Activated CD8-positive, alpha-beta memory T cell treated with anti-CD3 and anti-CD28 coated beads, Interleukin-2, amount 50 U/mL, for 48 hours (primary cell): Measurements from ENCODE around the gene COL6A1.
A peak's percentile ranks its signal among the peaks of the same experiment; 100 is the strongest.

ENCODE experiments used
- DNase-seq: peaks from one replicate; pipeline ENCODE4 v3.0.0-alpha.2; 2020

The COL6A1 gene, protein sequence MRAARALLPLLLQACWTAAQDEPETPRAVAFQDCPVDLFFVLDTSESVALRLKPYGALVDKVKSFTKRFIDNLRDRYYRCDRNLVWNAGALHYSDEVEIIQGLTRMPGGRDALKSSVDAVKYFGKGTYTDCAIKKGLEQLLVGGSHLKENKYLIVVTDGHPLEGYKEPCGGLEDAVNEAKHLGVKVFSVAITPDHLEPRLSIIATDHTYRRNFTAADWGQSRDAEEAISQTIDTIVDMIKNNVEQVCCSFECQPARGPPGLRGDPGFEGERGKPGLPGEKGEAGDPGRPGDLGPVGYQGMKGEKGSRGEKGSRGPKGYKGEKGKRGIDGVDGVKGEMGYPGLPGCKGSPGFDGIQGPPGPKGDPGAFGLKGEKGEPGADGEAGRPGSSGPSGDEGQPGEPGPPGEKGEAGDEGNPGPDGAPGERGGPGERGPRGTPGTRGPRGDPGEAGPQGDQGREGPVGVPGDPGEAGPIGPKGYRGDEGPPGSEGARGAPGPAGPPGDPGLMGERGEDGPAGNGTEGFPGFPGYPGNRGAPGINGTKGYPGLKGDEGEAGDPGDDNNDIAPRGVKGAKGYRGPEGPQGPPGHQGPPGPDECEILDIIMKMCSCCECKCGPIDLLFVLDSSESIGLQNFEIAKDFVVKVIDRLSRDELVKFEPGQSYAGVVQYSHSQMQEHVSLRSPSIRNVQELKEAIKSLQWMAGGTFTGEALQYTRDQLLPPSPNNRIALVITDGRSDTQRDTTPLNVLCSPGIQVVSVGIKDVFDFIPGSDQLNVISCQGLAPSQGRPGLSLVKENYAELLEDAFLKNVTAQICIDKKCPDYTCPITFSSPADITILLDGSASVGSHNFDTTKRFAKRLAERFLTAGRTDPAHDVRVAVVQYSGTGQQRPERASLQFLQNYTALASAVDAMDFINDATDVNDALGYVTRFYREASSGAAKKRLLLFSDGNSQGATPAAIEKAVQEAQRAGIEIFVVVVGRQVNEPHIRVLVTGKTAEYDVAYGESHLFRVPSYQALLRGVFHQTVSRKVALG

DNA sequence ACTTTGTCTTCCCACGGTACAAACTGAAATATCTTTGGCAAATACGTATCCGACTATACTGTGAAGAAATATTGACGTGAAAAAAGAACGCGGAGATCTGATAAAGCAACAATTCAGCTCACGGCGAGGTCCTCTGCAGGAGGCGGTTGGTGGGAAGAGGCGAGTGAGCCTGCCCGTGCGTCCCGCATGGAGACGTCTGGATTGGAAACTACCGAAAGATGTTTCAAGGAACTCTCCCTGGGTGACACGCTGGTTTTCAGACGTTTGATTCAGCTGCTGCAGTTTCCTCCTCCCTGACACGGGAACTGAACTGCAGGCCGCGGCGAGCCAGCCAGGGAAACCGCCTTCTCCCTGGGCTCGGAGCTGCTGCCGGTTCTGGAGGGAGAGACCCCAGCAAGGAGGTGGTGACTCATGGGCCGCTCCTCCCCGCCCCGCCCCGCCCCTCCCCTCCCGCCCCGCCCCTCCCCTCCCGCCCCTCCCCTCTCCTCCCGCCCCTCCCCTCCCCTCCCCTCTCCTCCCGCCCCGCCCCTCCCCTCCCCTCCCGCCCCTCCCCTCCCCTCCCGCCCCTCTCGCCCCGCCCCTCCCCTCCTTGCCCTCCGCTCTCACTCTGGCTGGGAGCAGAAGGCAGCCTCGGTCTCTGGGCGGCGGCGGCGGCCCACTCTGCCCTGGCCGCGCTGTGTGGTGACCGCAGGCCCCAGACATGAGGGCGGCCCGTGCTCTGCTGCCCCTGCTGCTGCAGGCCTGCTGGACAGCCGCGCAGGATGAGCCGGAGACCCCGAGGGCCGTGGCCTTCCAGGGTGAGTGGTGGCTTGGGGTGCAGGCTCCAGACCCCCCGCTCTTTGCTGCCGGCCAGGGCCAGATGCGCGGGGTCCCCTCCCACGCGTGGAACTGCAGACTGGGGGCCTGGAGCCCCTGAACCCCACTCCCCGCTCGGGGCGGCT lies at the start of gene COL6A1:
Gene COL6A1, plus strand, starts transcription at position 620 of the 941 bp plus-strand sequence. Its CDS starts 81 bp downstream, at position 701.
- peak; percentile 79 for DNase-seq

DNA sequence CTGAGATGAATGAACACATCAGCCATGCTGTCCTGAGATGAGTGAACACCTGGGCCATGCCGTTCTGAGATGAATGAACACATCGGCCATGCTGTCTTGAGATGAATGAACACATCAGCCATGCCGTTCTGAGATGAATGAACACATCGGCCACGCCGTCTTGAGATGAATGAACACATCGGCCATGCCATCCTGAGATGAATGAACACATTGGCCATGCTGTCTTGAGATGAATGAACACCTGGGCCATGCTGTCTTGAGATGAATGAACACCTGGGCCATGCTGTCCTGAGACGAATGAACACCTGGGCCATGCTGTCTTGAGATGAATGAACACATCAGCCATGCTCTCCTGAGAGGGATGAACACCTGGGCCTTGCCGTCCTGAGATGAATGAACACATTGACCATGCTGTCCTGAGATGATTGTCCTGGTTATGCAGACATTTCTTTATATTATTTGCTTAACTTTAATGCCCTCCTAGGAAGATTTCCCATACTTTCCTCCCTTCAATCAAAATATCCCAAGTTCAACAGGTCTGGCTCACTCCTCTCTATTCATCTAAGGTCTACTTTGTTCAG lies 48.6 kb upstream of the COL6A1 start:
- DNase-seq, result no peak

DNA sequence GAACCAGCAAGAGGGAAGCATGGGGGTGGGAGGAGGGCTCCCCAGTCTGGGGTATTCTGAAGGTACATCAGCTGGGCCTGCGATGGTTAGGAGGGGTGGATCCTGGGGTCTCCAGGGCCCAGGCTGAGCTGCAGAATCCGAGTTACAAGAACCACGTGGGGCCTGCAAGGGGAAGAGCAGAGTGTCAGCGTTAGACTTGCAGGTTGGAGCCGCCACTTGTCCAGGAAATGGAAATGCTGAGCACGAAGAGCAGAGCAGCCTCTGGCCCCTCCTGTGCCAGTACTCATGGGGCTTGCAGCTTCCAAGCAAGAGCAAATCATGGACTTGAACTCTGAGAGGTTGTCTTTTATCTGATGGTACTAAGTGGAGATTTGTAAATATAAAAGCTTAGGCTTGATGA lies 47.5 kb upstream of the COL6A1 start:
- no peak for DNase-seq

DNA sequence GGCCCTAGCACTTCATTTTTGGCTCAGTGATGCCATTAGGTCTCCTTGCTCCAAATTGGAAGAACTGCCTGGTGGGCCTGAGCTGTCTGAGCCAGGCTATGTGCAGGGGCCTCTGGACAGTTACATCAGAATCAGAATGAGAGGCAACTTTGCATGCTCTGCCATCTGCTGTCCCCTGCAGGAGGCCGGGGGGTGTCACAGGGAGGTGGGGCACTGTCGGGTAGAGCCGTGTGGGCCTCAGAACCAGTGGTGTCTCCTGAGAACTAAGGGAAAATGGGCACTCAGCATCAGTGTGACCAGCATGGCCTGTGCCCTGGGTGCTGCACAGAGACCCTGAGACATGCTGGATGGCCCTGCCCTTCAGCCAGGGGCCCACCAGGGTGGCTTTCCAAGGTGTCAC lies 47.0 kb upstream of the COL6A1 start:
- no peak for DNase-seq

DNA sequence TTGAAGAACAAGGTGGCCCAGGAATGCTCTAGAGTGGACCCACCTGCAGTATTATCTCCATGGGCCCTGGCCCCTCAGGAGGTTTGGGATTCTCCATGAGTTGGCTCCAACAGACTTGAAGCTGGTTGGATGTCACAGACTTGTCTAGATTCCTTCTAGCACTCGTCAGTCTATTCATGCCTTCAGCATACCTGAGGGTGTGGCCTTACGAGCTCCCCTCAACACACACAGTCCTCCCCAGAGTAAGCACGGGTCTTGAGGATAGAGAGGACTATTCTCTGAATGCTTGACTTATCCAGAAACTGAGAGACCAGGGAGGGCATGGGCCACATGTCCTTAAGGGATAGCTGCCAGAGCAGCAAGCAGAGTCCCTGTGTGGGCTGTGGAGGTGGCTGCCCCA lies 45.9 kb upstream of the COL6A1 start:
- no peak for DNase-seq

DNA sequence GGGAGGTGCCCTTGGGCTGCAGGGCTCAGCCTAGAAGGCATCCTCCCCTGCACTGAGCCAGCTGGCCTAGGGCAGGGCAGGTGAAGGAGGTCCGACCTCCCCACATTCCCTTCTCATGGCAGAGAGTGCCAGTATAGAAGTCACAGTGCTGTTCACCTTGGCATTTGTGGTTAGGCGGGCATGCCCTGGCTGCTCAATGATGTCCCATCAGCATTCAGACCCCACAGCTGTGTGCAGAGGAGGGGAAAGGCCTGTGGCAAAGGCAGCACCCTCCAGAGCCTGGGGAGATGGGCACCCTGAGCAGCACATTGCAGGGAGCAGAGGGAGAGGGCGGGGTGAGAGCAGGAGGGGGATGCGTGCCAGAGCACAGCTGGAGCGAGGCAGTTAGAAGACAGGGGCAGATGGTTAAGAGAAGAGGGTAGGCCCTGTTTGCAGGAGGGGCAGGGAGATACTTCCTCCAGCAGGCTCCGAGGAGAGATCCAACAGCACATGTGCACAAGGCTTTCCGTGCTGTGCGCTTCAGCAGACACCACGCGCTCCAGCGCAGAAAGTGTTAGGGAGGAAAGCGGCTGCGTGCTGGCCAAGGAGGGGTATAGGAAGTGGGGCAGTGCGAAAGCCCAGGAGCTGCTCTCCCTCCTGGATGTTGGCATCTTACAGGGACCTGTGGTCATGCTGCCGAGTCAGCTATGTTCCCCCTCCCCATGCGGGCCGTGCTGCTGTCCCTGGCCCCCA lies 43.7 kb upstream of the COL6A1 start:
- DNase-seq, result no peak

DNA sequence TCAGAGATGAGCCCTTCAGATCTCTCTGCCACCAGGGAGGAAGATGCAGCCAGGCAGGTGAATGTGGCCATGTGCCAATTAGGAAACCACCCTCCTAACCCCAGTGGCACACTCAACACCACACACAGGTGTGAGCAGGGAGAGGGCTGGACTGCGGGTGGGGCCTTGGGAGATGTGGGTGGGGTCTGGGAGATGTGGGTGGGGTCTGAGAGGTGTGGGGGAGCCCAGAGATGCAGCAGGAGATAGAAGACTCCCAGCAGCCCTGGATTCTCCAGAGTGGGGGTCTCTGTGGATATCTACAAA lies 43.2 kb upstream of the COL6A1 start:
- no peak for DNase-seq

DNA sequence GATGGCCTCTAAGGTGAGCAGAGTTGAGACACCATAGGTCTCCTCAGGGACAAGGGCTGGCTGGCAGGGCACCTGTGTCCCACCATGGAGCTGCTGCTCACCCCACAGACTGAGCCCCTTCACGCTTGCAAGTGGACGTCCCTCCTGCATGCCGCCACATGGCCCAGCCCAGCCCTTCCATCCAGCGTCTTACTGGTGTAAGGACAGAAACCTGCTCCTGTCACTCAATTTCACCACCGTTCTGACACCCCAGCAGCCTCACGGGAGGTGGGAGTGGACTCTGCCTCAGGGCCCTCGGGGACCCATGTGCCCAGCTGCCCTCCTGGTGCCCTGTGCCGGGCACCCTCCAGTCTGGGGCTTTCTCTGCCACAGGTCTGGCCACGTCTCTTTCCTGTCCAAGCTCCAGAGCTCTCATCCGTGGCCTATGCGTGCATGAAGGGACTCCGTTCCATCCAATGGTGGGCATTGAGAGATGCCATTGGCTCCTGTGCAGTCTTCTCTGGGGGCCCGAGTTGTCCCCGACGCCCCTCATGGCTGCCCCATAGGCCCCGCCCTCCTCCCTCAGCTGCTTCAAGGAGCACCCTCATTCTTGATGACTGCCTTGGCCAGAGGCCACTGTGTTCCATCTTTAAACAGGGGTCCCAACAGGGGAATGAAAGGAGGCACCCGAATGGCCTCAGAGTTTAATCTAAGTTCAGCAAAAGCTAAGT lies 42.6 kb upstream of the COL6A1 start:
- no peak for DNase-seq

DNA sequence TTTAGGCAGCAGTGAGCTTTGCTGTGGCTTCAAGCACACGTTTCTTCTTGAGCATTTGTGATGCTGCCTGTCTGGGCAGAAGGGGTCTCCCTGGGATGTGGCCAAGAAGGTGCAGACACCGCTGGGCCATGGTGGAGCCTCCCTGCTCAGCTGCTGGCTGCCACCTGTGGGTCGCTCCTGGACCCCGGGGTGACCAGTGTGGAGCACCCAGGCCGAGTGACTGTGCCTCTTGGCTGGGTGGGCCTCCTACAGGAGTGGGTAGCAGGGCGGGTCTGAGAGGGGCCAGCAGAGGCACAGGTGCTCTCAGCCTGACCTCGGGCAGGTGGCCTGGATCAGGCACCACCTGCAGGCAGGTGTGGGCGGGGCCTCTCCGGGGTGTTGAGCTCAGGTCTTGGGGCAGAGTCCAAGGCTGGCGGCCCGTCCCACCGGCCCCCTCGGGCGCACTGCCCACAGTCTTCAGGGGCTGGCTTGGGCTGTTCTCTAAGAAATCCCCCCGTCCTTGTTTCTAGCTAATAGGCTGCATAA lies 42.0 kb upstream of the COL6A1 start:
- DNase-seq, result no peak

DNA sequence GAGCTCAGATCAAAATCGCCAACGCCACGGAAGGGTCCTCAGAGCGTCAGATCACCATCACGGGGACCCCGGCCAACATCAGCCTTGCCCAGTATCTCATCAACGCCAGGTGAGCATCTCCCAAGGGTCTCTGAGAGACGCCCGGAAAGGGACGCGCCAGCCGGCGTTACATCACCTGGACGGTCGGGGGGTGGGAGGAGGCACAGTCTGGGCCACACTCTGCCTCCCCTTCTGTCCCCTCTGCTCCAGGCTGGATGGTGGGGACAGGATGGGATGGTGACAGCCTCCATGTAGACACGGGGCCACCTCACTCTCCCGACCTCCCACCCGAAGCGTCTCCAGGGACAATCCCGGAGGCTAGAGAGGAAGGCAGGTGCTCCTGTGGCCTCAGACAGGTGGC lies 41.5 kb upstream of the COL6A1 start:
- DNase-seq, result no peak

DNA sequence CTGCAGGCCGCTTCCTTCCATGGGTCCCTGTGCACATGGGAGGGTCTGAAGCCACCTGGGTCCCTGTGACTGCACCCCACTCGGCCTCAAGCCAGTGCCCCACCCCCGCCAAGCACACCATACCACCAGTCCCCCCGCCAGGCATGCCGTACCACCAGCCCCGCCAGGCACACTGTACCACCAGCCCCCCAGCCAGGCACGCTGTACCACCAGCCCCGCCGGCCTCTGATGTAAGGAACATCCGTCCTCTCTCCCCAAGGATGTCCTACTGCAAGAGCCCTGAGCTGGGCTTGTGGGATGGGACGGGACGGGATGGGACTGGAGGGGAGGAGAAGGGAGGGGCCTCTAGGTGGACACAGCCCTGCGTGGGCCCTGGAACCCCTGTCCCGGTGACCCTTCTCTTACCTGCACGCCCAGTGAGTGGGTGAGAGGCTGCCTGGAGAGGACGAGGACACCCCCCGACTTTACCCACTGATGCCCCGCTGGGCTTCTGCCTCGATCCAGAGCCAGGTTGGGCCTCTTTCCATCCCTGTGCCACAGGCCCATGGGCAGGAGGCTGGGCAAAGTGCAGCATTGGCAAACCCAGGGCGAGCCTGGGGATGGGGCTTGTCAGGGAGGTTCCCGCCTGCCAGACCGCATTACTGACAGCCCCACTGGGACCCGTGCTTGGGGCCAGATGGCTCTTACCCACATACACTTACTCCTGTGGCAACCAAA lies 40.8 kb upstream of the COL6A1 start:
- DNase-seq, result no peak

DNA sequence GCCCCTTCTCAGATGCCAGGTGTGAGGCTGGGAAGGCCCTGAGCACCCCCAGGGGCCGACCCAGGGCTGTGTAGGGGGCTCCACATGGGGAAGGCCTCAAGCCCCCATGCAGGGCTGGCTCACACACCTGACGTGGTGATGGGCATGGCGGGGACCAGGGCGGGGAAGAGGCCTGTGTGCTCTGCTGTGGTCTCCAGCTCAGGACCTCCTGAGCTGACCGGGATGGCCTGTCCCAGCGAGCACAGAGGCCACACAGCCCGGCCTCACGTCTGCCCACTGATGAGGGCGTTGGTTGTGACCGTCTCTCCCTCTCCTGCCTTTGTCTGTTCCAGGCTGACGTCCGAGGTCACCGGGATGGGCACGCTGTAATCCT lies 40.2 kb upstream of the COL6A1 start:
- no peak for DNase-seq

DNA sequence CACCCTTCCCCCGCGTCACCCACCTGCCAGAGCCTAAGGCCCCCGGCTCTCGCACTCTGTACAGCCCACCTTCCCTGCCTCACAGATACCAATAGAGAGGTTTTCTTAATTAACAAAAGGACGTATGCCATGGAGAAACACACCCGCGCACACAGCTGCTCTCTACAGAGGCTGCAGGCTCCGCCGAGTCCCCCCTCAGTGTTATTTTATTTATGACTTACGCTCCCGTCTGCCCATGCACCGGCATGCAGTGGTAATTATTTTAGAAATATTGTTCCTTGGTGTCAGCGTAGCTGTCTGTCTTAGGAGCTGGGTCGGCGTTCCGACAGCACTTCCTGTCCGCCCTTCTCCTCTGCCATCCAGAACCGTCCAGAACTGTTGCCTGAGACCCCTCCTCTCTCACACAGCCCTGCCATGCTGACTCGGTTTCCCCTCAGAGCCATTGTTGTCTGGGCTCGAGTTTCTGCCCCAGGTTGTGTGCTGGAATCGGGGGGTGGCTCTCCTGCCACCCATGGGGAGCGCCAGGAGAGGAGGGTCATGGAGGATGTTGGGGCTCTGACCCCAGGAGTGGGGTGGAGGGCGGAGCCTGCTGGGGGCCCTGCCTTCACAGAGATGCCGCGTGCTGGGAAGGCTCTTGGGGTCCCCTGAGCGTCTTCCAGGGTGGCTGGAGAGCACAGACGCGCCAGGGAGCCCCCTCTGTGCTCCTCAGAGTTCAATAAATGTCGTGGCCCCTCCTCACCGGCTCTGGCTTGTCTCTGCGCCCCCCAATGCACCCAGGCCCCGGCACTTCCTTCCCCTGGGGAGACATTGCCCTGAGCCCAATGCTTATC lies 39.6 kb upstream of the COL6A1 start:
- no peak for DNase-seq

DNA sequence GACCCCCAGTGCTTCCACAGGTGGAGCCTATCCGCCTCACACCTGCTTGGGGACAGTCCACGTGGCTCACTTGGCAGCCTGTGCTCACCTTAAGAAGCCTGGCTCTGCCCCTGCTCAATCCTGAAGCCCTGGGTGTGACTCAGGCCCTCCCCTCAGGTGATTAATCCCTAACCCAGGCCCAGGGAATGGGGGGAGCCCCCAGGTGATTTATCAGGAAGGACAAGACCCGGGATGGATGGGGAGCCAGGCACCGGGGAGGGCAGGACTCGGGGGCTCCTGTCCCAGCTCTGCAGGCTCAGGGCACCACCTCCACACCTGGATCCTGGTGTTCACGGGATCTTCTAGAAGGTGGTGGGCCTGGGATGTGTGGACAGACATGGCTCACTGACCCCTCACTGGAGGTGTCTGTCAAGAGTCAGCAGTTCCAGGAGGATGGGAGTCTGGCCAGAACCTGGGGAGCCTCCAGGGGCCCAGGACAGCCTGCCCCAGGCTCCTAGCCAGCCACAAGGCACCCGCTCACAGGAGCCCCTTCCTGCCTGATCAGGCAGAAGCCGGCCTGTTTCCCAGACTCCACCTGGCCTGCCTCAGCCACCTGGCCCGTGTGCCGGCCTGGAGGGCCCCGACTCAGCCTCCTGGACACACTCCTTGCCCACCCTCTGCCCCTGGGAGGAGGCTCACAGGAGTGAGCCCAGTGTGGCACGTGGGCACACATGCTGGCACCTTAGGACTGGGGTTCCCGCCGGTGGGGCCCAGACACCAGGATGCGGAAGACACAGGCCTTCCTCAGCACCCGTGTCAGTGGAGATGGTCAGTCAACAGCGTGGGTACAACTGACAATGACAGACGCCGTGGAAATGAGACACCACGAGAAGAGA lies 38.6 kb upstream of the COL6A1 start:
- no peak for DNase-seq

DNA sequence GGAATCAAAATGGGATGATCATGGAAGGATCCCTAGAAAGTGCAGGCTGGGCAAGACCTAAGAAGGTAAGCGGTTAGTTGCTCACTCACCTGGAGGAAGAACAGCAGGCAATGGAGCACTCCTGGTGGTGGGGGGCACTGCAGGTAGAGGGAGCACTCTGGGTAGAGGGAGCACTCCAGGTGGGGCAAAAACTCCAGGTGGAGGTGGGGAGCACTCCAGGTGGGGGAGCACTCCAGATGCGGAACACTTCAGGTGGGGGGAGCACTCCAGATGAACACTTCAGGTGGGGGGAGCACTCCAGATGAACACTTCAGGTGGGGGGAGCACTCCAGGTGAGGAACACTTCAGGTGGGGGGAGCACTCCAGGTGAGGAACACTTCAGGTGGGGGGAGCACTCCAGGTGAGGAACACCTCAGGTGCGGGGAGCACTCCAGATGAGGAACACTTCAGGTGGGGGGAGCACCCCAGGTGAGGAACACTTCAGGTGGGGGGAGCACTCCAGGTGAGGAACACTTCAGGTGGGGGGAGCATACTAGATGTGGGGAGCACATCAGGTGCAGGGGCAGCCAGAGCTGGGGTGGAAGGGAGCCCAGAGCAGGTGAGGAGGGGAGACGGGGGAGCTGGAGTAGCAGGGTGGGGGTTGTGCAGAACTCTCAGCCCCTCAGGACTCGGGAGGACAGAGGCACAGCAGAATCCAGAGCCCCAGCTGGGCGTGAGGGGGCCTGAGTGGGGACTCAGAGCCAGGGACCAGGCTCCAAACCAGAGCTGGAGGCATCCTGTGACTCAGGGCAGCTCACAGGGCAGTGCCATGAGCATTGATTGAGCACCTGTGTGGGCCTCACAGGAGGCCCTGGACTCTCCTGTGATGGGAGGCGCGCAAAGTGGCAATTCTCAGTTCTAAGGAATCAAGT lies 37.7 kb upstream of the COL6A1 start:
- DNase-seq, result no peak

DNA sequence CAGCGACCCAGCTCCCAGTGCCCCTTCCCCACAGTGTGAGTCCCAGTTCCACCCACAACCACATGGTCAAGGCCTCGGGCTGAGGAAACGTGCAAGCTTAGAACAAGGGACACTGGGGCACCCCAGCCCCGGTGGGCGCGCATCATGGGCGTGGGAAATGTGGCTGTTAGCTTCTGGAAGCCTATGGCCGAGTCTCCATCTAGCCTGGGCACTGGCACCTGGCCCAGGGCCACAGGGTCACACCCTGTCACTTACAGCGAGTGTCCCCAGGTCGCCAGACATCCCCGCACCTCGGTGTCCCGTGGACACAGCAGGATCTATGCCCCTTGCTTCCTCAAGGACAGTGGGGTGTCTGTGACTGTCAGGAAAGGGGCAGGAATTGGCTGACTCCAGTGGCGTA lies 37.0 kb upstream of the COL6A1 start:
- DNase-seq, result no peak
